Astrocyte (in vitro differentiated cells and primary cell): Measurements from ENCODE around the gene CDCA5. TPM values are rescaled to one million over a fixed set of nuclear protein-coding genes. Genes with fewer than 3 reads are reported as not detected.

Source experiments
- DNase-seq: peaks from one replicate; pipeline ENCODE4 v3.0.0-alpha.2; 2010; ENCODE audit warnings: low read depth
- FAIRE-seq: peaks from 2 replicates; lab custom pipeline; 2011; peaks lifted over from hg19 to GRCh38; lab: Jason Lieb, UNC
- H2AFZ ChIP-seq: 2 replicates; pipeline ENCODE4 v1.6.0; 2012; ENCODE audit warnings: low read depth, low read length, inconsistent platforms
- H3K27ac ChIP-seq: 2 replicates; pipeline ENCODE4 v1.5.1; 2011; ENCODE audit warnings: low read depth, low read length, inconsistent platforms
- H3K27me3 ChIP-seq: 2 replicates; pipeline ENCODE4 v1.6.0; 2011; ENCODE audit warnings: low read length, inconsistent platforms; ENCODE audit not compliant: insufficient read depth
- H3K36me3 ChIP-seq: 2 replicates; pipeline ENCODE4 v1.5.1; 2011; ENCODE audit warnings: low read length, inconsistent platforms; ENCODE audit not compliant: insufficient read depth
- H3K4me1 ChIP-seq: 2 replicates; pipeline ENCODE4 v1.5.1; 2011; ENCODE audit warnings: low read length, inconsistent platforms; ENCODE audit not compliant: insufficient read depth
- H3K4me2 ChIP-seq: 2 replicates; pipeline ENCODE4 v1.6.0; 2012; ENCODE audit warnings: low read length, inconsistent platforms
- H3K4me3 ChIP-seq: 2 replicates; pipeline ENCODE4 v1.5.1; 2011; ENCODE audit warnings: low read depth, mild to moderate bottlenecking, low read length, inconsistent platforms; ENCODE audit not compliant: insufficient read depth
- H3K79me2 ChIP-seq: 2 replicates; pipeline ENCODE4 v1.6.0; 2012; ENCODE audit warnings: mild to moderate bottlenecking, low read length, inconsistent platforms; ENCODE audit not compliant: insufficient read depth
- H3K9ac ChIP-seq: 2 replicates; pipeline ENCODE4 v1.6.0; 2012; ENCODE audit warnings: mild to moderate bottlenecking, low read length, inconsistent platforms
- H3K9me3 ChIP-seq: 2 replicates; pipeline ENCODE4 v1.5.1; 2012; ENCODE audit warnings: low read depth, mild to moderate bottlenecking, low read length, inconsistent platforms; ENCODE audit not compliant: insufficient read depth
- H4K20me1 ChIP-seq: 2 replicates; pipeline ENCODE4 v1.6.0; 2012; ENCODE audit warnings: low read length, inconsistent platforms; ENCODE audit not compliant: insufficient read depth
- H3K27ac Mint-ChIP-seq: one replicate; pipeline ENCODE4 v1.8.0; 2021; ENCODE audit warnings: mild to moderate bottlenecking, mixed read lengths; ENCODE audit not compliant: unreplicated experiment
- H3K27me3 Mint-ChIP-seq: one replicate; pipeline ENCODE4 v1.8.0; 2021; ENCODE audit warnings: low read depth, mixed read lengths; ENCODE audit not compliant: unreplicated experiment
- H3K36me3 Mint-ChIP-seq: one replicate; pipeline ENCODE4 v1.8.0; 2021; ENCODE audit warnings: low read depth, mixed read lengths; ENCODE audit not compliant: unreplicated experiment
- H3K4me1 Mint-ChIP-seq: one replicate; pipeline ENCODE4 v1.8.0; 2021; ENCODE audit warnings: low read depth, mixed read lengths; ENCODE audit not compliant: unreplicated experiment
- H3K4me3 Mint-ChIP-seq: one replicate; pipeline ENCODE4 v1.8.0; 2021; ENCODE audit warnings: mild to moderate bottlenecking, moderate library complexity, mixed read lengths; ENCODE audit not compliant: unreplicated experiment
- H3K9me3 Mint-ChIP-seq: one replicate; pipeline ENCODE4 v1.8.0; 2021; ENCODE audit warnings: mild to moderate bottlenecking, mixed read lengths; ENCODE audit not compliant: unreplicated experiment
- EZH2 ChIP-seq: IDR thresholded peaks from 2 replicates; pipeline ENCODE4 v1.6.1; 2012; ENCODE audit warnings: mild to moderate bottlenecking, low read length, inconsistent platforms; ENCODE audit not compliant: insufficient read depth
- total RNA-seq: library from RNA; stranded (reverse); gene quantifications from 2 replicates; pipeline ENCODE4 v1.2.1, GENCODE V29; 2021
- TF ChIP-seq, protein P1 (sequence below): IDR thresholded peaks from 2 replicates; pipeline ENCODE4 v1.5.1; 2011; ENCODE audit warnings: low read depth, mild to moderate bottlenecking, inconsistent platforms, low read length, moderate library complexity; ENCODE audit not compliant: insufficient read depth

The CDCA5 gene
- total RNA-seq, 1 donor from 2014 or later, result 6.3 TPM

DNA sequence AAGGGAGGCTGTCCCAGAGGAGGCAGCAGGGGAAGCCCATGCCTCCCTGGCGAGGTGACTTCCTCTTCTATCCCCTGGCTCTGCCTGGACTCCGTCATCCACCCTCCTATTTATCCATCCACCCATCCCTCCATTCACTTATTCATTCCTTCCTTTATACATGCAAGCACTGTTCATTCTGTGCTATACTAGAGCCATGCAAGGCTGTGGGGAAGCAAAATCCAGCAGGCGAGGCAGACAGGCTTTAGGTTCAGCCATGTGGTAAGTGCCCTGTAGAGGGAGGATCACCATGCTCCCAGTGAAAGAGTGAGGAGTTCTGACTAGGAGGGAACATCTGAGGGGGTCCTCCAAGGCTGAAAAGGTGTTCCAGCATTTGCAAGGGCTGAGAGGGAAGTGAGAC, 24.3 kb downstream of the CDCA5 start:
- no peaks in the 10 kb centered on the region for H3K36me3 ChIP-seq
- H4K20me1 ChIP-seq, result no peaks in the 10 kb centered on the region
- Mint-ChIP-seq H3K27ac (no peak overlapping the region), H3K36me3 (peaks cover 3% of the 10 kb centered on the region), H3K27me3 (peaks cover 34% of the 10 kb centered on the region), H3K9me3 (no peaks in the 10 kb centered on the region), H3K4me3 (no peak overlapping the region), H3K4me1 (peaks cover 9% of the 10 kb centered on the region)
- H3K9me3 ChIP-seq, result no peaks in the 10 kb centered on the region
- no peak overlapping the region for H3K27ac ChIP-seq
- DNase-seq, result no peak
- TF ChIP-seq EZH2, result no peak
- TF ChIP-seq, protein P1, sequence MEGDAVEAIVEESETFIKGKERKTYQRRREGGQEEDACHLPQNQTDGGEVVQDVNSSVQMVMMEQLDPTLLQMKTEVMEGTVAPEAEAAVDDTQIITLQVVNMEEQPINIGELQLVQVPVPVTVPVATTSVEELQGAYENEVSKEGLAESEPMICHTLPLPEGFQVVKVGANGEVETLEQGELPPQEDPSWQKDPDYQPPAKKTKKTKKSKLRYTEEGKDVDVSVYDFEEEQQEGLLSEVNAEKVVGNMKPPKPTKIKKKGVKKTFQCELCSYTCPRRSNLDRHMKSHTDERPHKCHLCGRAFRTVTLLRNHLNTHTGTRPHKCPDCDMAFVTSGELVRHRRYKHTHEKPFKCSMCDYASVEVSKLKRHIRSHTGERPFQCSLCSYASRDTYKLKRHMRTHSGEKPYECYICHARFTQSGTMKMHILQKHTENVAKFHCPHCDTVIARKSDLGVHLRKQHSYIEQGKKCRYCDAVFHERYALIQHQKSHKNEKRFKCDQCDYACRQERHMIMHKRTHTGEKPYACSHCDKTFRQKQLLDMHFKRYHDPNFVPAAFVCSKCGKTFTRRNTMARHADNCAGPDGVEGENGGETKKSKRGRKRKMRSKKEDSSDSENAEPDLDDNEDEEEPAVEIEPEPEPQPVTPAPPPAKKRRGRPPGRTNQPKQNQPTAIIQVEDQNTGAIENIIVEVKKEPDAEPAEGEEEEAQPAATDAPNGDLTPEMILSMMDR, result no peak
- H2AFZ ChIP-seq, result no peak overlapping the region
- H3K4me2 ChIP-seq, result no peak overlapping the region
- H3K9ac ChIP-seq, result no peak overlapping the region
- H3K4me3 ChIP-seq, result no peak overlapping the region
- no peak for FAIRE-seq
- no peaks in the 10 kb centered on the region for H3K79me2 ChIP-seq
- H3K27me3 ChIP-seq, result no peaks in the 10 kb centered on the region
- H3K4me1 ChIP-seq, result no peaks in the 10 kb centered on the region

DNA sequence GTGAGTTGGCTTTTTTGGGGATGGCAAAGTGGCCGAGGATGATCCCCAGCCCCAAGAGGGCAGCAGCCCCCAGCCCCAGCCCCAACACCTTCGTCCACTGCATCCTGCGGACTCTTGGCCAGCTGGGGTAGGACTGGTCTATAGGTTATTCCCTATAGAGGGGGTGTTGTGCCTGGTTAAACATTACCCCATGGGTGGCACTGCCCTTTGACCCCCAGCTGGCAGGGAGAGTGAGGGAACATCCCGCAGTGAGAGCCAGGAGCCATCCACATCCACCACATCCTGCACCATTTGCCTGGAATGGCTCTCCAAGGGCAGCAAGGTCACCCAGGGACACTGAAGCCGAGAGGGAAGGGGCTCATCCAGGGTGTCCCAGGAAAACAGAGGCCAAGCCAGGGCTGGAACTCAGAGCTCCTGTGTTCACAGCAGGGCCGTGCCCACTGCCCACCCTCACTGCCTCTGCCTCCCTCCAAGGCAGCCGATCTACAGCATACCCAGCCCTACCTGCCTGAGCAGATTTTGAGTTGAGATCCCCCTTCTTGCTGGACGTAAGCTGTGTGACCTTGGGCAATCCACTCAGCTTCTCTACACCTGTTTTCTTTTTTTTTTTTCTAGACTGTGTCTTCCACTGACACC, 25.3 kb downstream of the CDCA5 start, which contains the start of gene NAALADL1:
NAALADL1 (minus strand) TSS at position 135 of the 636 bp plus-strand sequence; CDS start at position 103, 32 bp downstream.
- H2AFZ ChIP-seq, result no peak within 1 kb of the TSS
- no peak for TF ChIP-seq EZH2
- TF ChIP-seq, protein P1, result no peak
- H3K27ac ChIP-seq, result no peak within 1 kb of the TSS
- H3K36me3 Mint-ChIP-seq, result peaks cover 3% of the 10 kb centered on the region
- no peaks in the 10 kb centered on the region for H3K79me2 ChIP-seq
- H3K4me1 ChIP-seq, result no peaks in the 10 kb centered on the region
- no peaks in the 10 kb centered on the region for H3K36me3 ChIP-seq
- DNase-seq, result no peak
- peaks cover 42% of the 10 kb centered on the region for H3K27me3 Mint-ChIP-seq
- H4K20me1 ChIP-seq, result no peaks in the 10 kb centered on the region
- peaks cover 9% of the 10 kb centered on the region for H3K4me1 Mint-ChIP-seq
- H3K9me3 ChIP-seq, result no peaks in the 10 kb centered on the region
- no peak within 1 kb of the TSS for H3K4me2 ChIP-seq
- H3K9ac ChIP-seq, result no peak within 1 kb of the TSS
- no peak within 1 kb of the TSS for H3K4me3 Mint-ChIP-seq
- H3K9me3 Mint-ChIP-seq, result no peaks in the 10 kb centered on the region
- no peak within 1 kb of the TSS for H3K4me3 ChIP-seq
- H3K27ac Mint-ChIP-seq, result no peak within 1 kb of the TSS
- no peak for FAIRE-seq
- peaks cover under 1% of the 10 kb centered on the region for H3K27me3 ChIP-seq

DNA sequence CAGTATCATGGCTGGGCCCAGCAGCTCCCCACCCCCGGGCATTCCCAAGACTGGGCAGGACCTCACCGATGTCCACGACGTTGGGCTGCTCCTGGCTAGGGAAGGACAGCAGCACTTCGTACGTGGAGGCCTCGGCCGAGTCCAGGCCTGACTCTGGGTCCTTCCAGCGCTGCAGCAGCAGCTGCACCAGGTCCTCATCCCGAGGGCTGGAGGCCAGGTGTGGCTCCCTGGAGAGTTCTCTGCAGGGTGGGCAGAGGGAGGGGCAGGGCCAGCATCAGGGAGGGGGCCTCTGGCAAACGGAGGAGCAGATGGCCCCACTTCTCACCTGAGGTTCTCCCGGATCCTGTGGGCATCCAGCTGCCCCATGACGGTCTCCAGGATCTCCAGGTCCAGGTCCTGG, 25.8 kb downstream of the CDCA5 start:
- Histone ChIP-seq H3K4me2 (no peak overlapping the region), H3K9me3 (no peaks in the 10 kb centered on the region), H3K9ac (no peak overlapping the region), H3K36me3 (no peaks in the 10 kb centered on the region), H3K4me1 (no peaks in the 10 kb centered on the region), H3K4me3 (no peak overlapping the region), H2AFZ (no peak overlapping the region), H4K20me1 (no peaks in the 10 kb centered on the region), H3K27me3 (peaks cover 3% of the 10 kb centered on the region), H3K79me2 (no peaks in the 10 kb centered on the region), H3K27ac (no peak overlapping the region)
- Mint-ChIP-seq H3K4me3 (no peak overlapping the region), H3K27ac (no peak overlapping the region), H3K36me3 (peaks cover 3% of the 10 kb centered on the region), H3K9me3 (no peaks in the 10 kb centered on the region), H3K4me1 (peaks cover 9% of the 10 kb centered on the region), H3K27me3 (peaks cover 40% of the 10 kb centered on the region)
- FAIRE-seq (no peak), DNase-seq (no peak)
- TF ChIP-seq EZH2, result no peak
